NAMALWA (cell line): ENCODE measurements around the gene CLMP.
A peak's percentile ranks its signal among the peaks of the same experiment; 100 is the strongest.
"Not testable (repeated sequence)": the region's sequence is repeated elsewhere in the genome, so short reads cannot be mapped to it uniquely, and the experiment has no call there.

Experiments used
- DNase-seq: peaks from one replicate; pipeline ENCODE4 v3.0.0-alpha.2; 2015; ENCODE audit warnings: low spot score

CLMP gene

DNA sequence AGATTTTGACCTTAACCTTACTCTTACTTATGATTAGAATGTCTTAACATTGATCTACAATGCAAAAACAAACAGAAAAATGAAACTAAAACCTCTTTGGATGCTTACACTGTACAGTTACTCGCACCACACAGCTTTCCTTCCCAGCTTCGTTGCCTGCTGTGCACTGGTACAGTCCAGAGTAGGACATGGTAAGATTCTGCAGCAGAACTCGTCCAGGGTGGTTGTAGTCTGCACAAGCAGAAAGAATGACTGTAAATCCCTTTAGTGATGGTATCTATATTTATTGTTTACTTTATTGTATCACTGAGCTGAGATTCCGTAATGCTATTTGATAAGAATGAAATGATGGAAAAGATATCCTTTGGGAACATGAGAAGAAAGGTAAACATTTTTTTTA lies 112.1 kb downstream of the CLMP start:
- DNase-seq, result no peak

DNA sequence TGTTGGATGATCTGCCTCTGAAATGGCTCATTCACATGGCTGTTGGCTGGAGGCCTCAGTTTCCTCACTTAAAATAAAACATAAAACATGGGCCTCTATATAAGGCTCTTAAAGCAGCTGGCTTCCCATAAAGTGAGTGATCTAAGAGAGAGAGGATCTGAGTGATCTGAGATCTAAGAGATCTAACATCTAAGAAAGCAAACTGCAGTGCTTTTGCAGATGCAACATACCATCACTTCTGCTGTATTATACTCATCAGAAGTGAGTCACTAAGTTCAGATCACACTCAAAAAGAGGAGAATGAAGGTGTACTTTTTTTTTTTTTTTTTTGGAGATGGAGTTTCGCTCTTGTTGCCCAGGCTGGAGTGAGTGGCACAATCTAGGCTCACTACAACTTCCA lies 115.0 kb downstream of the CLMP start:
- no peak for DNase-seq

DNA sequence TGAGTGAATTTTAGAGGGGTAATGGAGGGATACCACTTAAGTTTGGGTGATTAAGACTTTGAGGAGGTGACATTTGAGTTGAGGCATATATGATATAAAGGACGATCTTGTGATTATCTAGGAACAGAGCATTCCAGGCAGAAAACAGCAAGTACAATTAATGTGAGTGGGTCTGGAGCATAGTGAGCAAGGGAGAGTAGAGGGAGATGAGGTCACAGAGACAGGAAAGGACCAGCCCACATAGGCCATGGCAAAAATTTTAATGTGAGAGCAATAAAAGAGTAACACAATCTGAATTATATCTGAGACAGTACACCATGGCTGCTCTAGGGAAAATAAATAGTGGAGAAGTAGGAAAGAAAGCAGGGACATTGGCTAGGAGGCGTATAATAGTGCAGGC lies 118.6 kb downstream of the CLMP start:
- no peak for DNase-seq

DNA sequence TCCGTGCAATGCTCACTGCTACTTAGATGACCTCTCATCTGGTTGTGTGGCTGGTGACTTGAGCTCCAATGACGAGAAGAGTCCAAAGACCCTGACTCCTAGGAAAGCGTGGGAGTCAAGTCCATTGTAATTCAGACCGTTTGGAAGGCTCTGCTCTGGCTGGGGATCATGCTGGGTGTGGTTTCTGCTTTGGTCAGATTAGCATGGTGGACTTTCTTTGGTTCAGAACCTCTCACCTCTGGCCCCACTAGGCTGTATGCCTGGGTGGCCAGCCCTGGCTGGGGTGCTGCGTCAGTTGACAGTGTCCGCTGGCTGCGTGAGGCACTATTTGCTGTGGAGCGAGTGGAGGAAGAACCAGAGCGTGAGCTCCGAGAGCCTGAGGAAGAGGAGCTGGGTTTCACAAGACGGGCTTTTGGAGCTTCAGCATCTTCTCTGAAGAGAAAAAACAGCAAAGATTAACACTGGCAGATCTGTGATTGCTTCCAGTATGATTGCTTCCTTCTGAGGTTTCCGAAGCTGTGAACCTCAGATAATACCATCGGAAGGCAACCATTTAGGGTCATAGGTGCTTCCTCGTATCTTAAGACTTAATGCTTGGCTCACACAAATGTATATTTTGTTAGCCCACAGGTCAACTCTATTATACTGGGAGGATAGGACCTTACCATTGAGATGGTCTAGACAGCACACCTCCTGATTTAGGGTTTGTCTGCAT lies 121.5 kb downstream of the CLMP start:
- DNase-seq, result no peak

DNA sequence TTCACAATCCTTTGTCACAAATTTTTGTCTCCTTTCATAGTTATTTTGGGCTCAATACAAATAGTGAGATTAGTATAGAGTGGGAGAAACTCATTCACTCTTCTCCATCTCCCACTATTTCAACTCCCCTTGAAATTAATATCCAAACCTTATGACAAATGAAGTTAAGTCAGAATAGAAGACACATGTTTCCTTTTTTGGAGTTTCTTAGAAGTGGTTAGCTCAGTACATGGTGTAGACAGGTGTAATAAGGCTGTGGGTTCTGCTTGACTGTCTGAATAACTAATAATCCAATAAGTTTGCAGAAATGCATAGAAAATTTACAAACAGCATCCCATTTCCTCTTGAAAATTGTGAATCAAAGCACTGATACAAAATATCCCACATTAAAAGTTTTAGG lies 122.3 kb downstream of the CLMP start:
- no peak for DNase-seq

DNA sequence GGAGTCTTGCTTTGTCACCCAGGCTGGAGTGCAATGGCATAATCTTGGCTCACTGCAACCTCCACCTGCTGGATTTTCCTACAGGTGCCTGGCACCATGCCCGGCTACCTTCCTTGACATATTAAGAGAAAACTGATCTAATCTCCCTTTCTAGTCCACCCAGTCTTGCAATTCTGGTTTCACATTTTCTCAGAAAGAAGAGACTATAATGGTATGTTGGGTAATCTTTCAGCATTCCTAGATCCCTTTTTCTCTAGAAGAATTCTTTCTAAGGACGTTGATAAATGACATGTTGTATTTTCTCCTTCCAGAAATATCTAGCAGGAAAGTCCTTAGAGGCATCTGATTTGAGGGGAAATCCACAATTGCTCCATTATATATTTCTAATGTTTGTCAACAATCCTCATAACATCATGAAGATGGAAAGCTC lies 122.7 kb downstream of the CLMP start:
- no peak for DNase-seq

DNA sequence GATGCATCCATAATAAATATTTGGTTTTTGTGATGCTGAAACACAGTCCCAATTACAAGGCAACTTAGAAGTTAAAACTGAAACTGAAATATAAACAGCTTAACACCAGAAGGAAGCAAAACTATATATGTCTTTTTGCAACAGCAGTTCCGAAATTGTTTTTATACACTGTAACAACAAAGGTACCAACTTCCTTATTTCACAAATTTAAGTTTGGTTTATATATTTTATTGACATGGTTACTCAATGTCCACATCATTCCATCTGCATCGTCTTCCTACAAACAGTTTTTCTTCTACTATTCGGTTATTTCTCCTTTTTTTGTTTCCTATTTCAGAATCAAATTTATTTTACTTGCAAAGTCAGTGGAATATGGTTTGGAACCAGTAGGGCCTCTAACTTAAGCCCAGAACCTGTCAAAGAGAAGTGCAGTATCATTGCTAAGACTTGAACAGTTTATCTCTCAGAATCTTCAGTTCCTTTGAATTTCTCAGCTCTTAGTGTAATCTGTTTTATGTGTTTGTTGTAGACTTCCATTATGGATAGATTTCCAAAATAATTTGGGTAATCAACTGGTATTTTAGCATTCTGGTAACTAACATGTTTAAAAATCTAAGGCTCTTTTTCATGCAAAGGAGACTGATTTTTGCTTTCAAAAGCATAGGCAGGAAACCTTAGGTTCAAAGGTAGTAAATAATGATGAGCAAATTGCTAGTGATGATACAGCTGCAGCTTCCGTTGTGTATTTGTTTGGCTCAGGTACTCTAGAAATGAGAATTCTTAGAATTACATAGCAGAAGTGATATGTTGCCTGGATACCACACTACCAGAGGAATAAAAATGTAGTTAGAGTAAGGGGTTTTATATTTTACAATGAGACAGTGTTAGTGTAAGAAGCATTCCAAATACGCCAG lies 124.9 kb downstream of the CLMP start:
- DNase-seq, result peak; percentile 54

DNA sequence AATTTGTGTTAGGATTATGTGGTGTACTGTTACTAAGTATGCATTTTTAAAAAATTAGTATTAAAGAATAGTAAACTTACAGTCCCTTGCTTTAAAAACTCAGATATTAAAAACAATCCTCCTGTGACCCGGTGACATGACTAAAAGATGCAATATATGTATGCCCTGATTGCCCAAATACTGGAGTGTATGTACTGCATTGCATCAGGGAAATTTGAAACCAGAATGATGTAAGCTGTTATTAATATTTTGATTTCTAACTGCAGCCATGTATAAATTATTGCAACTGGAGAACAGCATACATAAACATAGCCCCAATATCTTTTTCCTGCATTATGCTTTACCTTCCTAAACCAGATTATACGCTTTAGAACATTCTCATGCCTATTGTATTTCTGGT lies 129.4 kb downstream of the CLMP start:
- DNase-seq, result no peak

DNA sequence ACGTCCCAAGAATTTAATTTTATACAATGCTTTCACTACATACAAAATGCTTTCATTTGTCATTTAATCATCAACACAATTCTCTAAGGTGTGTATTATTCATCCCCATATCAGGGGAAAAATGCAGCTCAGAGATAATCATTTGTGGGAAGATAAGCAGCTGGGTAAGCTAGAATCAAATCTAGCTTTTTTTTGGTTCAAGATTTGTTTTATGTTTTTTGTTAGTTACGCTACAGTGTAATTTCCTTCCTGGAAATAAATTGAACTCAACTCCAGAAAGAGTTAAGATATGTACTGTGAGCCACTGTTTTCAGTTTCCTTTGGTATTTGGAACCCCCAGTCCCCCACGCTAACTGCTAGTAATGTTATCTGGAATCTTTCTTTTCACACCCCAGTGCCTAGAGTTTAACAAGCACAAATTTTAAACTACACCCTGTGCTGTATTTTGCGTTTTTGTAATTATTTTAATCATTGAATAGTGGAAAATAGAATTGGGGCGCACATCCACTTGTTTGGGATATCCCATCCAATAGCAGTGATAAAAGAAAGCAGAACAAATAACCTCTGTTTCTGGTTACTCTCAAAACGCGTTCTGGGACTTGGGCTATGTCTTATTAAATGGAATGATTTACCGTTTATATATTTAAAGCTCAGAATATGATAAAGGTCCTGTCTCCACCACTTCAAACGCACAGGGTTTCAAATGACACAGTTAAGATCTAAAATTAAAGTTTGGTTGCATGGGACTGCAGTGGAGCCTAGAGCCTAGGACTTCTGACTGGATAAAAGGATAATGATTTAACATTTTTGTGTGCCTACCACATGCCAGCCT lies 131.0 kb downstream of the CLMP start:
- peak; percentile 48 for DNase-seq

DNA sequence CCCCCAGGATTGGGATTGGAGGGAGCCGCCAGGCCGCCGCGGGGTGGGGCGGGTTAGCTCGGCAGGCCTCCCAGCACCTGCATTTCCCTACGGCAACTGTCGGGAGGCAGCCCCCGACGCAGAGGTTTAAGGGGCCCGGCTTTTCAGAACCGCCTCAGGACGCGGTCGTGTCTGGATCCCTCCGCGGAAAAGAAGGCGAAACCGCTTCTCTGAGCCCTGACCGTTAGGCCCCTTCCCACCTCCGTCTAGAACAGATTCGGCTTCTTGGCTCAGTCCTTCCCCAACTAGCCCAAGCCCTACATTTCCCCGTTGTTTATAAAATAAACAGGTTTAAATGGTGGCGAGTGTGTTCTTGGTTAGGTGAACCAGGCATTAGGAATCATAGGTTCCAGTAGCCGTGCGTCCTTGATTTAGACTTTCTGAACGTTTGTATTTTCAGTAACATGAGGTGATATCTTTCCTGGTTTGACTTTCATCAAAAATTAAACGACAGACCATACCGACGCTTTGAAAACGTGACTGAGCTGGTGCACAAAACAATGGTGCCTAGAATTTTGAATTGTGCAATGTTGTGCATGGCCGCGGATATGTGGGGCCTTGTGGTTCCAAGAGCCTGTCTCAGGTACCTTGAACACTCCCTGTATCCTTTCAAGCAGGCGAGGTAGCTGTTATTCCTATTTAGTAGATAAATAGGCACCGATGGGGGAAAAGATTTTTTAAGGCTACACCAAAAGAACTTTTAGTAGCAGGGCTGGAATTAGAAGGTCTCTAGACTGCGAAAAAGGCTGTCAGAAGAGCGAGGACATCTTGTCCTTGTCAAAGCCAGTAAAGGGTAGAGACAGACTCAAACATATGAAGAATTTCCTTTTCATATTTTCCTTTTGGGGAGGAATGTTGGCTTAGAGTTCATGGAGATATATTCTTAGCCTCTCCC lies 131.9 kb downstream of the CLMP start:
- DNase-seq, result peak; percentile 78

DNA sequence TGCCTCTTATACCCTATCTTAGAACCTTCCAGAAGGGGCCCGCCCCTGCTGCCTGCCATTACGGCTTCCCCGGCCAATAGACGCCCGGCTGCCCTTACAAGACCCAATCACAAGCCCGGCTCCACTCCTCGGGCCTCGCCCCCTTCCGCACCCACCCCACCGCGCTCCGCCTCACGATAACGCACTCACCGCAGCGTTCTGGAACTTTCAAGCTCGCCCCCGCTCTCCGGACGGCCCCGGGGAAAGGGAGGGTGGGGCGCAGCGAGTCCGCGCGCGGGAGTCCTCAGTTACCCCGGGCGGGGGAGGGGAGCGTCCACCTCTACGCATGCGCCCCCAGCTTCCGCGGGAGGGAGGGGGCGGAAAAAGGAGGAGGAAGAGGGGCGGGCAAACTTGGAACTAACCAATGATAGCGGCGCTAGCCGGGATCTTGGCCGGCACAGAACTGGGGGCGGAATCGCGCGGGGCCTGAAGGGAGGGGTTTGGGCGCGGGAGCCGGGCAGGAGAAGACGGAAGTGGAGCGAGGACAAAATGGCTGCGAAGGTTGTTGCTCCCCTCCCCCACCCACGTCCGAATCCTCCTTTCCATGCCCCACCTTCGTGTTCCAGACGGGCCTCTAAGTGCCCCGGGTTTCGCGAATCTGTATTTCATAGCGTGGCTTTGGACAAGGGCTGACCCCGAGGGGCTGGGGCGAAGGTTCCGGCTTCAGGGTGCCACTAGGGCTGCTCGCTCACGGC lies 132.7 kb downstream of the CLMP start:
- peak; percentile 98 for DNase-seq

DNA sequence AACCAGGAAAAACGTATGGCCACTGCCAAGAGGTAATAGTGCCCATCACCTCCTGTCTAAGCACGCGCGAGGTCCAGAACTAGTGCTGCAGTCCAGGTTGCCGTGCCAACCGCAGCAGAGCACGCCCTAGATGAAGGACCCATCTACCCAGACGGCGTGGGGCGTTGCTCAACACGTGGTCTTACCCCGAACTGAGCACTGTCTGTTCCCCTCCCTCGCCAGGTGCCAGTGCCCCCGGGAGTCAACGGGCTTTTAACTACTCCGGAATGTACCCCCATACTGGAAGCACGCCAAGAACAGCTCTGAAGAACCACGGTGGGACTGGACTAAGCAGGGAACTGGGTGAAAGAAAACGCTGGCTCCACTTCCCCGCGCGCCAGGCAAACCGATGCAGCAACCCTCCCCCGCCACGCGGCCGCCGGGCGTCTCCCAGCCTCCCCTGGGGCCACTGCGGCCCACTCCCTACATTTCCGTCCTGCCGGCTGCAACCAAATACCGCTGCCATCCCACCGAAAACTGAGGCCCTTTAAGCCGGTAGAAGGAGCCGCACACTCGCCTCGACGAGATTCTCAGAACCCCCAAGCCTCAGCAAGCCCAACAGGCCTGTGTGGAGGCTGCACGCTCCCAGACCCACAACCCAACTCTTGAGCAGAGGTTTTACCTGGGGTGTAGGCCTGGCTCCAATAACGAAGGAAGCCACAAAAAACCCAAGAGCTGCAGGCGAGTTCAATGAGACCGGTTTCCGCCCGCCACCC lies 133.5 kb downstream of the CLMP start, which contains the start of gene HSPA8:
Gene HSPA8 (minus strand): TSS at position 734 of the 755 bp plus-strand sequence. CDS start 812 bp downstream, outside the sequence.
- DNase-seq, result peak; percentile 82

DNA sequence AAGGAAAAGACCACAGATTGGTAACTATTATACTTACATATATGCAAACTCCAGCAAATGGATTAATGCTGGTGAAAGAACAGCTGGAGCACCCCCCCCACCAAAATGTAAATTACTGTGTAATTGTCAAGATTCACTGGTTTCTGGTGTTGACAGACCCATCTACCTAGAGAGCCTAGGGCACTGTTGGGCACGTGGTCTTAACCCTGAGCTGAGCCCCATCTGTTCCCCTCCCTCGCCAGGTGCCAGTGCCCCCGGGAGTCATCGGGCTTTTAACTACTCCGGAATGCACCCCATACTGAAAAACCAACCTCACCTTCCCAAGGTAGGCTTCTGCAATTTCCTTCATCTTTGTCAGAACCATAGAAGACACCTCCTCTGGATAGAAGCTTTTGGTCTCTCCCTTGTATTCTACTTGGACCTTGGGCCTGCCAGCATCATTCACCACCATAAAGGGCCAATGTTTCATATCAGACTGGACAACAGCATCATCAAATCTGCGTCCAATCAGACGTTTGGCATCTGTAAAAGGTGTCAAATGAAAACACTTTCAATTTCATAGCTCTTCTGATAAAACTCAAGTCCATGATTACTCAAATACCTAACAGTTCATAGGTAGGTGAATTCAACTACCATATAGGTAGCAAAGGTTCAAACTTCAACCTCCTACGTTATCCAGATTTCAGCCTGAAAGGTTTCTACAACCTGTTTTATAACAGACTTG lies 134.6 kb downstream of the CLMP start:
- peak; percentile 54 for DNase-seq

DNA sequence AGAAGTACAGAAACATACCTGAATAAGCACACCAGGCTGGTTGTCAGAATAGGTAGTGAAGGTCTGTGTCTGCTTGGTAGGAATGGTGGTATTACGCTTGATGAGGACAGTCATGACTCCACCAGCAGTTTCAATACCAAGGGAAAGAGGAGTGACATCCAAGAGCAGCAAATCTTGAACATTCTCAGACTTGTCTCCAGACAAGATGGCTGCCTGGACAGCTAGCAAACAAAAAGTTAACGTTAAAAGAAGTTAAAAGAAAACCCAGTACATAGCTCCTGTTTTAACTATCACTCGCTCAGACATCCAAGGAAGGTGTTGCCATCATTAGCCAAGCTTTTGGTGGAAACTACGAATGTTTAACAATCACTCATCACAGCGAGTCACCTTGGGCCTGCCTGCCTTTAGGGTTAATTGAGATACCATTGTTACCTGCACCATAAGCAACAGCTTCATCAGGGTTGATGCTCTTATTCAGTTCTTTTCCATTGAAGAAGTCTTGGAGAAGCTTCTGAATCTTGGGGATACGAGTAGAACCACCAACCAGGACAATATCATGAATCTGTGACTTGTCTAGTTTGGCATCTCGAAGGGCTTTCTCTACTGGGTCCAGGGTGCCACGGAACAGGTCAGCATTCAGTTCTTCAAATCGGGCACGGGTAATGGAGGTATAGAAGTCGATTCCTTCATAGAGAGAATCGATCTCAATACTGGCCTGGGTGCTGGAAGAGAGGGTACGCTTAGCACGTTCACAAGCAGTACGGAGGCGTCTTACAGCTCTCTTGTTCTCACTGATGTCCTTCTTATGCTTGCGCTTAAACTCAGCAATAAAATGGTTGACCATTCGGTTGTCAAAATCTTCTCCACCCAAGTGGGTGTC lies 135.8 kb downstream of the CLMP start:
- not testable (repeated sequence) for DNase-seq

DNA sequence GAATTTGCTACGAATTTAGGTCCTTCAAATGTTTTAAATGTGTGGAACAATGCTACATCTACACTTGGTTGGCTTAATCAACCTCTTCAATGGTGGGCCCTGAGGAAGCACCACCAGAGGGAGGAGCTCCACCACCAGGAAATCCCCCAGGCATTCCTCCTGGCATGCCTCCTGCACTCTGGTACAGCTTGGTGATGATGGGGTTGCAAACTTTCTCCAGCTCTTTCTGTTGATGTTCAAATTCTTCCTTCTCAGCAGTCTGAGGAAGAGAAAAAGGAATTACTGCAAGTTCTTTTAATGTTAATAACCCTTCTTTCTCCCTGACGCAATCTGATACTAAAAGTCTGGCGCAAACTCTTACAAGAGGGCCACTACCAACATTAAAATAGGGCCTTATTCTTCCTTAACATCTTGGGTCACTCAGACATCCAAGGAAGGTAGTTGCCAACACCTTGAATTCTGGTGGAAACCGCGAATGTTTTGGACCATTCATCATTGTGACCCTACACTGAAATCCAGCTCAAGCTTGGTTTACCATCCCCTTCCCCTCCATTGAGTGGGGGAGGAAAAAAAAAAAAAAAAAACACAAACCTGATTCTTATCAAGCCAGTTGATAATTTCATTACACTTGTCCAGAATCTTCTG lies 137.3 kb downstream of the CLMP start:
- no peak for DNase-seq

DNA sequence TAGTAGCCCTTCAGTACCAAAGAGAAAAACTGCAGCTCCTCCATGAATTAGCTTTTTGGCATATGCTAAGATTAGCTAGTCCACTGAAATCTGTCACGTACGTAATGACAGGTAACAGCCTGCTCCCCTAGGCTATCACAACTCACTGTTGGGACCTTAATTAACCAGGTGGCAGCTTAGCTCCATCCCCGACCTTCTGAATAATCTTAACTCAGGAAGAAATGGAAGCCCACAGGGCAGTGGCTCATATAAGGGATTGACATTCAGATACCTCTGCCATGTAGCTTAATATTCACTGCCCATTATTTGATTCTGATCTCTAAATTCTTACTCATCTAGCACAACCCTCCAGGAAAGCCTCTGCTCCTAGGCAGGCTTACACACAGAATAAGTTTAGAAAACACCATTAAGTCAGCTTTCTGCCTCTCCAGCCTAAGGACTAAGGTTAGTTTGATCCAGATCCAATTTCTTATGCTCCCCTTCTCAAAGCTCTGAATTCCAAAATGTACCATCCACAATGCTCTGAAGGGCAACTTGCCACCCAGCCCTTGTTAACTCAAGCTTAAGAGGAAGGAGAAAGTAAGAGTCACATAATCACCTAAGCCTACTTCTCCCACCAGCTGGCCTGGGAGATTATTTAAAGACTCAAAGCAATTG lies 138.1 kb downstream of the CLMP start:
- peak; percentile 49 for DNase-seq
